Left lung (tissue), 10 donors: ENCODE data around the gene INO80C. TPM values are rescaled to one million over a fixed set of nuclear protein-coding genes. Genes with fewer than 3 reads are reported as not detected.
"Not testable (repeated sequence)": the region's sequence is repeated elsewhere in the genome, so short reads cannot be mapped to it uniquely, and the experiment has no call there.

Experiments used
- ATAC-seq: fragments of 200-7000 bp; cut with Tn5 transposase; one replicate; pipeline ENCODE4 v1.9.1; 2020; ENCODE audit warnings: moderate library complexity
- DNase-seq, 4 donors: peaks; one replicate each; pipeline ENCODE4 v3.0.0-alpha.2; 2013 to 2020
- H3K27ac ChIP-seq, 2 donors: fragments of 200-600 bp; sonication (generic) in 1 of 2; one replicate each; pipeline versions ENCODE4 v1.5.0 to v1.8.0; 2020 to 2021
- H3K27me3 ChIP-seq, 2 donors: fragments of 200-600 bp; sonication (generic) in 1 of 2; one replicate each; pipeline versions ENCODE4 v1.5.0 to v1.8.0; 2020 to 2021
- H3K36me3 ChIP-seq, 2 donors: fragments of 200-600 bp; sonication (generic) in 1 of 2; one replicate each; pipeline versions ENCODE4 v1.5.0 to v1.8.0; 2020 to 2021
- H3K4me1 ChIP-seq, 2 donors: fragments of 200-600 bp; one replicate each; pipeline ENCODE4 v1.8.0; 2021
- H3K4me3 ChIP-seq, 2 donors: fragments of 200-600 bp; sonication (generic) in 1 of 2; one replicate each; pipeline versions ENCODE4 v1.5.0 to v1.8.0; 2020 to 2021; ENCODE audit warnings: mild to moderate bottlenecking in 1 of 2
- H3K9me3 ChIP-seq, 2 donors: fragments of 200-600 bp; sonication (generic) in 1 of 2; one replicate each; pipeline versions ENCODE4 v1.5.0 to v1.8.0; 2020 to 2021
- CTCF ChIP-seq, 2 donors: fragments of 200-600 bp; sonication (generic) in 1 of 2; IDR thresholded peaks; one replicate each; pipeline versions ENCODE4 v1.5.0 to v1.8.0; 2021; ENCODE audit warnings: antibody characterized with exemption in 2 of 2
- intact Hi-C, 2 donors: fragments of 100-400 bp; cut with DNase I; formaldehyde crosslinking; loops; one replicate each; pipeline versions ENCODE4 v1.11.2 to v1.14.2; 2022
- polyA plus RNA-seq, 6 donors: library from polyadenylated mRNA; unstranded; fragments of 120-200 nt; gene quantifications; one replicate each; pipeline ENCODE4 v1.2.1, GENCODE V29; 2013; ENCODE audit not compliant: insufficient read length in 6 of 6
- total RNA-seq, 2 donors: library from RNA; stranded (reverse); fragmentation: NEBNext Ultra II Directional; extraction: Animal tissue kit (Norgen Biotek cat#: 25700); gene quantifications; one replicate each; pipeline ENCODE4 v1.2.1, GENCODE V29; 2021
- donor health status: DM: no; HTN: yes; CAD: no.
- donor health status: DM: no; HTN: no; CAD: no.

INO80C gene
- total and polyA plus RNA-seq, 8 donors = 27.0 to 41.6 (median 35.2) TPM

GRCh38 chr18:35454803-35455202 is 43.0 kb downstream of the INO80C start:
- Histone ChIP-seq H3K36me3 (no peaks in the 10 kb centered on the region), H3K4me3 (no peak overlapping the region), H3K27ac (no peak overlapping the region), H3K9me3 (no peaks in the 10 kb centered on the region), H3K27me3 (no peaks in the 10 kb centered on the region), H3K4me1 (peaks cover 11 to 13% of the 10 kb centered on the region in 2 donors)
- ATAC-seq (no peak), DNase-seq (no peak)
- TF ChIP-seq CTCF (IDR thresholded peaks at IDR 0.05) = no peak
- intact Hi-C loops = no loop called here

- H3K4me1 ChIP-seq, ATAC-seq, H3K27me3 ChIP-seq, H3K27ac ChIP-seq, DNase-seq, H3K4me3 ChIP-seq, intact Hi-C loops, H3K9me3 ChIP-seq, H3K36me3 ChIP-seq: not testable (repeated sequence)
These were observed 44.7 kb downstream of the INO80C start for GRCh38 chr18:35453065-35453464.

GRCh38 chr18:35451916-35452315 is 45.8 kb downstream of the INO80C start:
- DNase-seq = no peak
- TF ChIP-seq CTCF (IDR thresholded peaks at IDR 0.05) = no peak

GRCh38 chr18:35451032-35451431 is 46.7 kb downstream of the INO80C start:
- intact Hi-C loops = no loop called here
- ATAC-seq = no peak
- H3K36me3 ChIP-seq = no peaks in the 10 kb centered on the region
- TF ChIP-seq CTCF (IDR thresholded peaks at IDR 0.05) = no peak
- H3K4me3 ChIP-seq = no peak overlapping the region
- no peak for DNase-seq
- H3K27ac ChIP-seq = no peak overlapping the region
- no peaks in the 10 kb centered on the region for H3K27me3 ChIP-seq
- H3K4me1 ChIP-seq = no peaks in the 10 kb centered on the region
- no peaks in the 10 kb centered on the region for H3K9me3 ChIP-seq

More at GRCh38 chr18:35451916-35452315, 45.8 kb downstream of the INO80C start:
- Histone ChIP-seq H3K9me3 (no peaks in the 10 kb centered on the region), H3K4me3 (no peak overlapping the region), H3K27ac (no peak overlapping the region), H3K27me3 (no peaks in the 10 kb centered on the region), H3K36me3 (no peaks in the 10 kb centered on the region), H3K4me1 (no peaks in the 10 kb centered on the region)
- intact Hi-C loops = no loop called here
- no peak for ATAC-seq

GRCh38 chr18:35444636-35445035 is 53.1 kb downstream of the INO80C start:
- Histone ChIP-seq H3K27me3 (no peaks in the 10 kb centered on the region), H3K9me3 (no peaks in the 10 kb centered on the region), H3K4me1 (no peaks in the 10 kb centered on the region), H3K27ac (no peak overlapping the region), H3K4me3 (no peak overlapping the region), H3K36me3 (no peaks in the 10 kb centered on the region)
- ATAC-seq = no peak
- intact Hi-C loops = no loop called here
- no peak for DNase-seq
- TF ChIP-seq CTCF (IDR thresholded peaks at IDR 0.05) = no peak

GRCh38 chr18:35443847-35444246 is 53.9 kb downstream of the INO80C start:
- no peaks in the 10 kb centered on the region for H3K36me3 ChIP-seq
- no peak overlapping the region for H3K4me3 ChIP-seq
- H3K27ac ChIP-seq = no peak overlapping the region
- no peak for TF ChIP-seq CTCF (IDR thresholded peaks at IDR 0.05)
- intact Hi-C loops = no loop called here
- no peak for ATAC-seq
- DNase-seq = no peak
- H3K4me1 ChIP-seq = no peaks in the 10 kb centered on the region
- no peaks in the 10 kb centered on the region for H3K27me3 ChIP-seq
- no peaks in the 10 kb centered on the region for H3K9me3 ChIP-seq
